GM19099 (cell line): ENCODE measurements around the gene CHST12.

Source experiments
- POLR2A ChIP-seq: IDR thresholded peaks from 3 replicates; pipeline ENCODE4 v1.6.1; 2011; ENCODE audit warnings: low read depth; ENCODE audit not compliant: insufficient read length; ENCODE audit errors: extremely low read depth

The CHST12 gene

GRCh38 chr7:2403014-2403717 lies at the start of gene CHST12:
CHST12 (plus strand) TSS chr7:2403611; CDS start chr7:2432640, 29,029 bp downstream.
- peak; percentile 67 for TF ChIP-seq POLR2A

DNA sequence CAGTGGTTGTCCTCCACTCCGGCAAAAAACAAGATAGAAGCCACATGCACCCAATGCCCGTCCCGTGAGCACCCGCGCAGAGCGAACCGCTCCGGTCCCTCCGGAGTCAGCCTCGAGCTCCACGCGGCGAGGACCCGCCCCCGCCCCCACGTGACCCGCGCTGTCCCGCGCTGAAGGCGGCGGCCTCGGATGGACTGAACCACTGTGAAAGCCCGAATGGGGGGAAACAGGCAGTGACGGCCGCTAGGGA lies 49.5 kb upstream of the CHST12 start:
- peak; percentile 94 for TF ChIP-seq POLR2A

GRCh38 chr7:2354186-2354938 lies 49.0 kb upstream of the CHST12 start, which contains the start of gene EIF3B:
EIF3B (plus strand) TSS chr7:2354827; CDS start chr7:2354922, 95 bp downstream.
- peak; percentile 95 for TF ChIP-seq POLR2A

GRCh38 chr7:2354939-2355704 lies 48.3 kb upstream of the CHST12 start:
- TF ChIP-seq POLR2A: no peak

GRCh38 chr7:2355705-2356008 lies 47.8 kb upstream of the CHST12 start:
- TF ChIP-seq POLR2A: no peak

DNA sequence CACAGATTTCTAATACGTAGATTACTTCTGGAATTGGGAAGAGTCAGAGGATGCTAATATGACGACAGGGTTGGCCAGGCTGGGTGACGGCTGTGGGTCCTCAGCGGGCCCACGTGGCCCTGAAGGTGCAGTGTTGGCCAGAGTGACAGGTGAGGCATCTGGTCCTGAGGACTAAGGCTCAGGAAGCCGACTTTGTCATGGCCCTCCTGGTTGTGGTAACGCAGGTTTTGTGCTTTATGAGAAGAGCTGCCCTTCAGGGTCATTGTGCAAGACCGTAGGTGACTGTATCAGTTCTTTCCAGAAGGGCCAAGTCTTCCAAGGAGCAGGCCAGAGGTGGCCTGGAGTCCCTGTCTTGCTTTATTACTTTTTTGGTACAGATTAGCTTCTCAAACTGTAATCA lies 46.2 kb upstream of the CHST12 start:
- no peak for TF ChIP-seq POLR2A

- TF ChIP-seq POLR2A: no peak
Measured at GRCh38 chr7:2357571-2357970, 45.8 kb upstream of the CHST12 start.

GRCh38 chr7:2358968-2359527 lies 44.4 kb upstream of the CHST12 start:
- no peak for TF ChIP-seq POLR2A

- no peak for TF ChIP-seq POLR2A
Measured at GRCh38 chr7:2359610-2360009, 43.8 kb upstream of the CHST12 start.

GRCh38 chr7:2360796-2361195 lies 42.6 kb upstream of the CHST12 start:
- TF ChIP-seq POLR2A: no peak

DNA sequence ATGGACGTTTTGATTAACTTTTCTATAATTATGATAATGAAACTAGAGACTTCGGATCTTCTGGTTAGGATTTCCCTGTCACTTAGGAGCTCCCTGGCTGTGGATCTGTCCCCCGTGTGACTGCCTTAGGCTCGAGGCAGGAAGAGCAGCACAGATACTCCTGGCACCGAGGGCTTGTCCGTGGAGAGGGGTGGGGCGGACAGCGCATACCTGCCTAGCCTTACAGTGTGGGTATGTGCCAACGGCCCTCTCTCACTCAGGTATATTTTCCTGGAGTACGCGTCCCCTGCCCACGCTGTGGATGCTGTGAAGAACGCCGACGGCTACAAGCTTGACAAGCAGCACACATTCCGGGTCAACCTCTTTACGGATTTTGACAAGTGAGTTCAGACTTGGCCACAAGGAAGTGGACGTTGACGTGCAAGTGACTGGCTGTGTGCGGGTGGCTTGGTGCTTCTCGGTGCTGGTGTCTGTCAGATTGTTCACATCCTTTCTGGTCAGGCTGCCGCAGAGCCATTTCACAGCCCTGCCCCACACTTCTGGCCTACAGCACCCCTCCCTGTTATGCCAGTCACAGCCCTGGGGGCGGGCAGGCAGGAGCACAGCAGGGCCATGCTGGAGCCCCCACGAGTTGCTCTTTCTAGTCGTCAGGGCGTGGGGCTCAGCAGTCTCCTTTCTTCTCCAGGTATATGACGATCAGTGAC lies 40.9 kb upstream of the CHST12 start:
- no peak for TF ChIP-seq POLR2A

DNA sequence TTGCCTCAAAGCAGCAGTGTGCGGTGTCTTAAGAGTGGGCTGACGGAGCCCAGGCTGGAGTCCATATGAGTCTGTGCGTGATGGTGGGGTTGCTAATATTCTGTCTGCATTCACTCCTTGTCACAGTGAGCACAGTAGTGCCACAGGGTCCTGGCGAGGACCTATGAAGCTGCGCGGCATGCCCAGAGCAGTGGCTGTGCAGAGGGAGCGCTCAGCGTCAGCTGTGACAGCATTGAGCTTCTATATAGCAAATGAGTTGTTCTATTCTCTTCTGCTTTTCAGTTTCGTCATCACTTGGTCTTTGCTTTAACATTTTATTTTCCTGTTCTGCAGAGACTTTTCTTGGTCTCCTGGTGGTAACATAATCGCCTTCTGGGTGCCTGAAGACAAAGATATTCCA lies 34.3 kb upstream of the CHST12 start:
- TF ChIP-seq POLR2A: no peak

GRCh38 chr7:2371329-2371728 lies 32.1 kb upstream of the CHST12 start:
- TF ChIP-seq POLR2A: no peak

DNA sequence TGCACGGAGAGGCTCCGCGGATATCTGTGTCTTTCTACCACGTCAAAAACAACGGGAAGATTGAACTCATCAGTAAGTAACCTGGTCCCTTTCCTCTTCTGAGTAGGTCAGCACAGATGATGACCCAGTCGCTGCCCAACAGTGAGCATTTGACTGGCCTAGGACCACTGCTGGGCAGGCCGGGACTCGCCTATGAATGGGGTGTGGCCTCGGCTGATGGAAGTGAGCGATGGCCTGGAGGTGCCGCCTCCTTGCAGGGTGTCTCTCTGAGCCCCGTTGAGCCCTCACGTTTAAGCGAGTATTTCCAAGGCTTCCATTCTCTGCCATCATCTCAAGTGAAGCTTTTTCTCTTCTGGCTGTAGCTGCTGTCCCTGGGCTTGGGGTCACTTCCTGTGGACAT lies 30.7 kb upstream of the CHST12 start:
- TF ChIP-seq POLR2A: no peak

DNA sequence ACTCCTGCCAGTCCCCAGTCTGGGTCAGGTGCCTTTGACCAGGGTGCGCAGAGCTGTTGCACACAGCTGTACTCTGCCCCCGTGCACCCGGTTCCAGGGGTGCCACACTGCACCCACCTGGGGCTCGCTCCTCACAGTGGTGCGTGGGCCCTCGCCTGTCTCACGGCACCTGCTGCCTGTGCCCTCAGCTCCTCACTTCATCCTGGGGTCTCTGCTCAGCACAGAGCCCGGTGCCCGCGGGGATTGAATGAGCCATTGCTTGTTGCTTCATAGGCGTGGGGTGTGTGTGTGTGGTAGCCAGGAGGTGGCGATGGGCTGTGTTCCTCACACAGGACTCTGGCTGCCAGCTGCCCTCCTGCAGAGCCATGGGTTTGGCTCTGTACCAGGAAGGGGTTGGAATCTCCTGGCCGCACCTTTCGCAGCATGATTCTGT lies 30.3 kb upstream of the CHST12 start:
- TF ChIP-seq POLR2A: no peak
